Pancreas (tissue), 10 donors: ENCODE measurements around the gene LPAR4. TPM values are rescaled to one million over a fixed set of nuclear protein-coding genes. Genes with fewer than 3 reads are reported as not detected.
A peak's percentile ranks its signal among the peaks of the same experiment; 100 is the strongest.

Source experiments
- ATAC-seq, 4 donors: fragments of 200-7000 bp; cut with Tn5 transposase; one replicate each; pipeline versions ENCODE4 v1.8.0 to v1.9.1; 2020; ENCODE audit warnings: mild to moderate bottlenecking in 4 of 4, moderate library complexity in 4 of 4
- DNase-seq, 6 donors: peaks; one replicate each; pipeline ENCODE4 v3.0.0-alpha.2; 2020
- FAIRE-seq: peaks from 2 replicates; lab custom pipeline; 2012; peaks lifted over from hg19 to GRCh38; lab: Jason Lieb, UNC
- H3K27ac ChIP-seq, 4 donors: fragments of 200-600 bp; sonication (generic); 1 replicate in 3 of 4; 2 replicates in 1 of 4; pipeline versions ENCODE4 v1.5.0 to v1.8.0; 2020
- H3K27me3 ChIP-seq, 4 donors: fragments of 200-600 bp; one replicate each; pipeline ENCODE4 v1.8.0; 2021
- H3K36me3 ChIP-seq, 3 donors: fragments of 200-600 bp; sonication (generic) in 1 of 3; one replicate each; pipeline versions ENCODE4 v1.5.0 to v1.8.0; 2020 to 2021
- H3K4me1 ChIP-seq, 3 donors: fragments of 200-600 bp; one replicate each; pipeline ENCODE4 v1.8.0; 2021
- H3K4me3 ChIP-seq, 4 donors: fragments of 200-600 bp; sonication (generic) in 2 of 4; one replicate each; pipeline versions ENCODE4 v1.5.0 to v1.8.0; 2020 to 2021
- H3K9me3 ChIP-seq, 4 donors: fragments of 200-600 bp; one replicate each; pipeline ENCODE4 v1.8.0; 2021
- CTCF ChIP-seq, 4 donors: fragments of 200-600 bp; sonication (generic) in 3 of 4; IDR thresholded peaks; one replicate each; pipeline versions ENCODE4 v1.5.0 to v1.8.0; 2021; ENCODE audit warnings: antibody characterized with exemption in 4 of 4
- WGBS, 2 donors: extraction: QIAGEN DNeasy Blood & Tissue Kit; methylation state at CpG; one replicate each; pipeline ENCODE4 v1.1.7; 2013; 5-methylcytosine and 5-hydroxymethylcytosine counted together
- intact Hi-C, 3 donors: fragments of 100-400 bp; cut with DNase I; formaldehyde crosslinking; loops; one replicate each; pipeline versions ENCODE4 v1.11.1 to v1.14.2; 2022
- polyA plus RNA-seq, 2 donors: library from polyadenylated mRNA; stranded (reverse); fragments of 200-250 nt; gene quantifications; one replicate each; pipeline ENCODE4 v1.2.3, GENCODE V29; 2013
- total RNA-seq, 6 donors: library from RNA; stranded (reverse); fragmentation: NEBNext Ultra II Directional in 4 of 6; extraction: Animal tissue kit (Norgen Biotek cat#: 25700) in 4 of 6; gene quantifications; one replicate each; pipeline versions ENCODE4 v1.2.1 to v1.2.4, GENCODE V29; 2021 to 2023
- donor health status: healthy with polysubstance abuse.
- donor health status: DM: no; HTN: no; CAD: no; lungs with moderate emphysema.
- donor health status: DM: no; HTN: no; CAD: no.
- donor health status: control.
- donor health status: control.
- donor health status: Bipolar disorder and iron deficiency.
- donor health status: DM: yes; HTN: yes; CAD: no.
- donor health status: DM: no; HTN: no; CAD: no.
- donor health status: DM: no; HTN: no; CAD: no.
- donor health status: DM: yes; HTN: yes; CAD: no.

The LPAR4 gene
- total RNA-seq, result under 1 TPM in 3 of 6 donors, not detected in 3; 0.09 to 0.32 (median 0.12) TPM
- polyA plus RNA-seq, result under 1 TPM in 1 of 2 donors, not detected in 1; 0.35 TPM

- Histone ChIP-seq H3K27me3 (peaks cover 0 to 35% (median 3%) of the 10 kb centered on the region in 4 donors), H3K9me3 (no peaks in the 10 kb centered on the region), H3K4me3 (no peak within 1 kb of the TSS), H3K36me3 (no peaks in the 10 kb centered on the region), H3K27ac (no peak within 1 kb of the TSS), H3K4me1 (no peaks in the 10 kb centered on the region)
- WGBS, 2 donors, result 6 to 26% methylated on average over 9 of the region's 9 CpGs
- no peak for ATAC-seq
- intact Hi-C loops, result no loop called here
- no peak for TF ChIP-seq CTCF (IDR thresholded peaks at IDR 0.05)
- no peak for FAIRE-seq
- no peak for DNase-seq
Measured at GRCh38 chrX:78747489-78747888, at the start of gene LPAR4. Gene LPAR4, plus strand, starts transcription at chrX:78747720. Its CDS starts 7,150 bp downstream, at chrX:78754870.

GRCh38 chrX:78706071-78706470, 41.4 kb upstream of the LPAR4 start:
- Histone ChIP-seq H3K27ac (no peak overlapping the region), H3K36me3 (no peaks in the 10 kb centered on the region), H3K4me3 (no peak overlapping the region), H3K27me3 (no peaks in the 10 kb centered on the region), H3K4me1 (no peaks in the 10 kb centered on the region), H3K9me3 (no peaks in the 10 kb centered on the region)
- ATAC-seq (no peak), DNase-seq (no peak), FAIRE-seq (no peak)
- 20 to 27% methylated on average over 2 of the region's 2 CpGs for WGBS, 2 donors
- no peak for TF ChIP-seq CTCF (IDR thresholded peaks at IDR 0.05)
- intact Hi-C loops, result no loop called here

- H3K27me3 ChIP-seq, result peaks cover 0 to 10% (median 4%) of the 10 kb centered on the region in 4 donors
- H3K4me1 ChIP-seq, result no peaks in the 10 kb centered on the region
- no peak overlapping the region for H3K4me3 ChIP-seq
- intact Hi-C loops, result no loop called here
- H3K36me3 ChIP-seq, result no peaks in the 10 kb centered on the region
- ATAC-seq (no peak), DNase-seq (no peak), FAIRE-seq (no peak)
- no peaks in the 10 kb centered on the region for H3K9me3 ChIP-seq
- H3K27ac ChIP-seq, result no peak overlapping the region
- no peak for TF ChIP-seq CTCF (IDR thresholded peaks at IDR 0.05)
- 18 to 33% methylated on average over 2 of the region's 2 CpGs for WGBS, 2 donors
Measured at GRCh38 chrX:78708262-78708661, 39.3 kb upstream of the LPAR4 start.

GRCh38 chrX:78708816-78709215, 38.7 kb upstream of the LPAR4 start:
- Histone ChIP-seq H3K4me1 (no peaks in the 10 kb centered on the region), H3K36me3 (no peaks in the 10 kb centered on the region), H3K4me3 (no peak overlapping the region), H3K27ac (no peak overlapping the region), H3K27me3 (peaks cover 0 to 10% (median 4%) of the 10 kb centered on the region in 4 donors), H3K9me3 (no peaks in the 10 kb centered on the region)
- DNase-seq (no peak), FAIRE-seq (no peak), ATAC-seq (no peak)
- TF ChIP-seq CTCF (IDR thresholded peaks at IDR 0.05), result no peak
- intact Hi-C loops, result no loop called here
- WGBS, 2 donors, result 18 to 20% methylated on average over 2 of the region's 2 CpGs

GRCh38 chrX:78710171-78710570, 37.3 kb upstream of the LPAR4 start:
- intact Hi-C loops, result no loop called here
- no peaks in the 10 kb centered on the region for H3K36me3 ChIP-seq
- no peak overlapping the region for H3K4me3 ChIP-seq
- peak; percentile 34 for FAIRE-seq
- H3K27ac ChIP-seq, result no peak overlapping the region
- H3K9me3 ChIP-seq, result no peaks in the 10 kb centered on the region
- TF ChIP-seq CTCF (IDR thresholded peaks at IDR 0.05), result no peak
- 14 to 21% methylated on average over 1 of the region's 1 CpG for whole genome bisulfite sequencing, 2 donors
- no peaks in the 10 kb centered on the region for H3K4me1 ChIP-seq
- no peak for DNase-seq
- H3K27me3 ChIP-seq, result peaks cover 0 to 10% (median 4%) of the 10 kb centered on the region in 4 donors
- ATAC-seq, result no peak
